Suppressor macrophage treated with lipopolysaccharide for 1 hour (primary cell): ENCODE results near the gene OSBPL1A.

Experiments
- DNase-seq, 3 donors: peaks; one replicate each; pipeline ENCODE4 v3.0.0-alpha.2; 2020 to 2022

OSBPL1A gene

GRCh38 chr18:24265502-24266064, 132.0 kb downstream of the OSBPL1A start:
- no peak for DNase-seq

- DNase-seq = no peak
Measured at GRCh38 chr18:24263050-24263449, 134.6 kb downstream of the OSBPL1A start.

DNA sequence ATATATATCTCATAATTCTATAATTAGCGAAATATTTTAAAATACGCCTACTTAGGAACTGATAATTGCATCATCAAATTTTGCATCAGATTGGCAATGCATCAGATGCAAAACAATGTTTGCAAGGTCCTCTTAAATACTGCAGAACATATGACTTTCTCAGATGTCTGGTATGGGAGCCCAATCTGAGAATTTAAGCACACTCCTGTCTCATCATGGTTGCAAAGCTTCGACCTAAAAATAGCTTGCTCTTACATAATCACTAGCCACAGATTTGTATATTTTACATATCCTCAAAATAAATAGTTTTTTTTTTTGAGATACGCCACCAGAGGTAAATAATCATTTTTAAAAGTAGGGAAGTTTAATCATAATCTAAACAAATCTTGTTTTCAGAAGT, 135.5 kb downstream of the OSBPL1A start:
- no peak for DNase-seq

- DNase-seq = no peak
Measured at GRCh38 chr18:24259869-24260641, 137.6 kb downstream of the OSBPL1A start.

GRCh38 chr18:24254071-24254470, 143.6 kb downstream of the OSBPL1A start:
- DNase-seq = no peak

DNA sequence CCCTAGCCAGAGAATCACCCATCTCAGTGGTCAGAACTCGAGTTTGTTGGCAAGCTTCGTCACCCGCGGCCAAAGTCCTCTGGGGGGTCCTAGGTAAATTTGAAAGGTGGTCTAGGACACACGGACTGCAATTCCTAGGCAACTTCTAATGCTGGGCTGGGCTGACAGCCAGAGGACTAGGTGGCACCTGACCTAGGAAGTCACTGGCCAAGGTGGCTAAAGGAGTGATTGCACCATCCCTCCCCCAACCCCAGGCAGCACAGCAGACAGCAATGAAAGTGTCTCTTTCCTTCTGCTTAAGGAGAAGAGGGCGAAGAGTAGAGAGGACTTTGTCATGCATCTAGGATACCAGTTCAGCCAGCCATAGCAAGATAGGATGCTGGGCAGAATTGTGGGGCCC, 147.9 kb downstream of the OSBPL1A start:
- DNase-seq = no peak

DNA sequence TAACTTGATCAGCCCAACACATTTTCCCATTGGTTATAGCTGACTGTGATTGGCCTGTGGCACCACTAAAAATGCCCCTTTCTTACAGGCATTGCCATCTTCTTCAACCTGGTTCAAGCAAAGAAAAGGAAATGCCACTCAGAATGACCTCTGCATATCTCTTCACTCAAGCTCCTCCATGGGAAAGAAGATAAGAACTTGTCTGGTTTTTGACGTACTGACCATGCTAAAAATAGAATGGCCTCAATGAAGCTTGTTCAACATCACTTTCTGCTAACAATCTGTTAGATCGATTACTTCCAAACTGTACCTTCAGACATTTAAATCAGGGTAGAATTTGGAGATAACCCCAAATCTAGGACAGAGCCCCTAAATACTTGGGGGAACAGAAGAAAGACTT, 149.3 kb downstream of the OSBPL1A start:
- DNase-seq = no peak

GRCh38 chr18:24246143-24246542, 151.5 kb downstream of the OSBPL1A start:
- DNase-seq = no peak

GRCh38 chr18:24244698-24245097, 152.9 kb downstream of the OSBPL1A start:
- no peak for DNase-seq

DNA sequence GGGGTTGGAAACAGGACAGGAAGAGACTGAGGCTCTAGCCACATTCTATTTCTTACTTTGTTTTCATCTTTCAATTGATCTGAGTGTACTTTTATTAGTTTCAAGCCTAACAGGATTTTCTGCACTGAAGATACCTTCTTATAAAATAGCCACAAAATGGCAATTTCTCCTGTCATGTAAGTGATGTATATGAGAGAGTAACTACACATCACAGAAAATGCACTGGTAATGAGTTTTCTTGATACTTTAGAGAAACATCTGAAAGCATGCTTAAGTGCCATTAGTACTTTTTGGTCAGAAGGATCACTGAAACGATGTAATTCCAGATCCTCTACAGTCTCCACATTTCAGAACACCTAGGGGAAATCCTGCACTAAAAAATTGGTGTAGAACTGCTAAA, 153.9 kb downstream of the OSBPL1A start:
- DNase-seq = no peak

GRCh38 chr18:24239341-24239740, 158.3 kb downstream of the OSBPL1A start:
- DNase-seq = no peak

DNA sequence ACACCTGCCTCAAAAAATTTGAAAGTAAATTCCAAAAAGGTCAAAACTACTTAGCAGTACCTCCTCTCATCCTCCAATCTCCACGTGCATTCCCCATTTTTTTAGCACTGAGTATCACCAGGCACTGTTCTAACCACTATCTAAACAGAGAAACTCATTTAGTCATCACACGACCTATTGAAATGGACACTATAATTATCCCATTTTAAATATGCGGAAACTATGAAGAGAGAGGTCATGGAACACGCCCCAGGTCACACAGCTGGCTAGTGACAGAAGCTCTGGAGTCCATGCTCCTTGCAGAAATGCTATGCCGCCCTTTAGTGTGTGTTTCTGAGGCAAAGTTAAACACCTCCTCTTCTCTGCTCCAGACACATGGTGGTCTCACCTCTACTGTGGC, 159.2 kb downstream of the OSBPL1A start:
- no peak for DNase-seq

DNA sequence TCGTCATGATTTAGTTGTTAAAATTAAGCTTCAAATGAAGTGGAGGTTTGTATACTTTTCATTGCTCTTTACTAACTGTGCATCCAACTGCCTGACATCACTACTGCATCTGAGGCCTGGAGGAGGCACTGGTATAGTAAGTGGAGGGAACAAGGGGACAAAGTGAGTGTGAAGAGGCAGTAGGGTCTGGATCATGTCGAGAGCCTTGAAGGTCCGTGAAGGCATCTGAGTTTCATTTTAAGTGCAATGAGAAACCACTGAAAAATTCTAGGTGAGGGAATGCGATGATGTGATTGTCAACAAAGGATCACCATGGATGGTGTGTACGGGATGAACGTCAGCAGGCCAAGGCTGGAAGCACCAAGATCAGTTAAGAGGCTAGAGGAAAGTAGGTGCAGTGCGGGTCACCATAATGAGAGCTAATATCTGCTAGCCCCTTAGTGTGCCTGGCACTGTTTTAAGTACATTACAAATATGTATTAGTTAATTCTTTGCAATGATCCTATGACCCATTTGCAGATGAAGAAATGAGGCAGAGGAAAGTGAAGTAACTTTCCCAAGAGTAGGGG, 162.7 kb downstream of the OSBPL1A start:
- no peak for DNase-seq

GRCh38 chr18:24234330-24234729, 163.3 kb downstream of the OSBPL1A start:
- no peak for DNase-seq

GRCh38 chr18:24232800-24233199, 164.8 kb downstream of the OSBPL1A start:
- DNase-seq = no peak

GRCh38 chr18:24231773-24232735, 165.6 kb downstream of the OSBPL1A start:
- no peak for DNase-seq

- DNase-seq = no peak
Measured at GRCh38 chr18:24230766-24231165, 166.9 kb downstream of the OSBPL1A start.

DNA sequence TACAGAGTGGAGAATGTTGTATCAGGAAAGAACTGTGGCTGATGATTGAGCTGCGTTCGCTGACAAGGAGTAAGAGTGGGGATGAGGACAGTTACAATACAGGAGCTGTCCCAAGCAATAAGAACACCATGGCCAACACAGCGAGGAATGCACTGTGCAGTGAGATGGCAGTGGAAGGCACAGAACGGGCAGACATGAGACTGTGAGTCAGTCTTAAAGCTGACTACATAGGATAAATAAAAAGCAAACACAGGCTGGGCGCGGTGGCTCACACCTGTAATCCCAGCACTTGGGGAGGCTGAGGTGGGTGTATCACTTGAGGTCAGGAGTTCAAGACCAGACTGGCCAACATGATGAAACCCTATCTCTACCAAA, 169.0 kb downstream of the OSBPL1A start:
- DNase-seq = no peak

GRCh38 chr18:24227977-24228666, 169.5 kb downstream of the OSBPL1A start:
- DNase-seq = no peak

GRCh38 chr18:24220318-24220688, 177.3 kb downstream of the OSBPL1A start:
- no peak for DNase-seq

- DNase-seq = no peak
Measured at GRCh38 chr18:24219561-24220317, 177.9 kb downstream of the OSBPL1A start.

GRCh38 chr18:24214913-24215312, 182.7 kb downstream of the OSBPL1A start:
- no peak for DNase-seq
